ENCODE measurements around the gene PIEZO2.

The PIEZO2 gene

DNA sequence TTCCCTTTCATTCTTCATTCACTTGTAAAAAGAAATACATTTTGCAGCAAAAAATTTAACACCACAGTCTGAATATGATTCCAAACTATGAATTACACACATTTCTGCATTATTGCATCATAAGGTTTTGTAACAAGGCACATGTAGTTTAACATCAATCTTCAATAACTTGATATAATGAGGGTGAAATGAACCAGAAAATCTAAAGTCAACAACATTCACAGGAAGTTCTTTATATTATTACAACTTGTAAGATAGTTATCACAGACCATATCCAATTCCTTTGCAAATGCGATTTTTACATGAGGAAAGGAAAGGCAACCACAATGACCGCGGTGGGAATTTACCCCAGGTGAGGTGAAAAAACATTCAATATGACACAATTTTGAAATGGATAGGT lies 410.2 kb downstream of the PIEZO2 start:
- DNase-seq (ENCODE audit: low read depth) = peak; percentile 11

DNA sequence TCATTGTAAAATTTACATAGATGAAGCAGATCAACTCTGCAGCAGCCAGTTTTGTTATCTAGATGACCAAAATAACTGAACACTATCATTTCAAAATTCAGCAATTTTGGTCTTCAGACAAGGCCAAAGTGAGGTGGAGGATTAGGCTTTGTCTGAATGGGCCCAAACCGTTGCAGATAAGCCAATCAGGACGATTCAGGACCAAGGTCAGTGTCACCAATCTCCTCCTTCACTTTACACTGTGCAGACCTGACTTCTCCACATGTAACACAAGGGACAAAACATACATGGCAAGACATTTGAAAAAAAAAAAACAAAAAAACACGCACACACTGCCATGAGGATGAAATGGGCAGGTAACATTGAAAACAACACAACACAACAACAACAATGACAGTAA lies 412.4 kb downstream of the PIEZO2 start:
- no peak overlapping the region for H3K4me3 ChIP-seq (ENCODE audit: low read length)
- TF ChIP-seq, protein P1, sequence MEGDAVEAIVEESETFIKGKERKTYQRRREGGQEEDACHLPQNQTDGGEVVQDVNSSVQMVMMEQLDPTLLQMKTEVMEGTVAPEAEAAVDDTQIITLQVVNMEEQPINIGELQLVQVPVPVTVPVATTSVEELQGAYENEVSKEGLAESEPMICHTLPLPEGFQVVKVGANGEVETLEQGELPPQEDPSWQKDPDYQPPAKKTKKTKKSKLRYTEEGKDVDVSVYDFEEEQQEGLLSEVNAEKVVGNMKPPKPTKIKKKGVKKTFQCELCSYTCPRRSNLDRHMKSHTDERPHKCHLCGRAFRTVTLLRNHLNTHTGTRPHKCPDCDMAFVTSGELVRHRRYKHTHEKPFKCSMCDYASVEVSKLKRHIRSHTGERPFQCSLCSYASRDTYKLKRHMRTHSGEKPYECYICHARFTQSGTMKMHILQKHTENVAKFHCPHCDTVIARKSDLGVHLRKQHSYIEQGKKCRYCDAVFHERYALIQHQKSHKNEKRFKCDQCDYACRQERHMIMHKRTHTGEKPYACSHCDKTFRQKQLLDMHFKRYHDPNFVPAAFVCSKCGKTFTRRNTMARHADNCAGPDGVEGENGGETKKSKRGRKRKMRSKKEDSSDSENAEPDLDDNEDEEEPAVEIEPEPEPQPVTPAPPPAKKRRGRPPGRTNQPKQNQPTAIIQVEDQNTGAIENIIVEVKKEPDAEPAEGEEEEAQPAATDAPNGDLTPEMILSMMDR (conservative IDR thresholded peaks at IDR 0.05; ENCODE audit: low read length) = no peak
- DNase-seq (ENCODE audit: low read depth) = no peak

More for the DNA sequence above, 410.2 kb downstream of the PIEZO2 start:
- no peak overlapping the region for H3K4me3 ChIP-seq (ENCODE audit: low read length)
- TF ChIP-seq, protein P1 (conservative IDR thresholded peaks at IDR 0.05; ENCODE audit: low read length) = no peak

DNA sequence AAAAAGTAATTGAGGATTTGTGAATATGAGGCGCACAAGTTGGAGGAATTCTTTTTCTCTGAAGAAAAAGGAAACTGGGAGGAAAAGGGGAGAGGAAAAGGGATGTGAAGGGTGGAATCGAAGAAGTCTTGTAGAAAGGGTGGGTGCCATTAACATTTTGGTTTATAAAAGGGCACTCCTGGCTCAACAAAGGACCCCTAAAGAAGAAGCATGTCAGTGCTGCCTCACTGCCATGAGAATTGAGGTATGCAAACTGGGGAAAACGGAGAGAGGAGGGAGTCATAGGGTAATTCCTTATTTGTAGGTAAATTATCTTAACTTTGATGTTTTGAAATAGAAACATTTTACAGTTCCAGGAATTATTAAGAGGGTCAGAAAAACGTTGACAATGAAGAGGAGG lies 416.4 kb downstream of the PIEZO2 start:
- no peak overlapping the region for H3K4me3 ChIP-seq (ENCODE audit: low read length)
- TF ChIP-seq, protein P1 (conservative IDR thresholded peaks at IDR 0.05; ENCODE audit: low read length) = no peak
- no peak for DNase-seq (ENCODE audit: low read depth)

DNA sequence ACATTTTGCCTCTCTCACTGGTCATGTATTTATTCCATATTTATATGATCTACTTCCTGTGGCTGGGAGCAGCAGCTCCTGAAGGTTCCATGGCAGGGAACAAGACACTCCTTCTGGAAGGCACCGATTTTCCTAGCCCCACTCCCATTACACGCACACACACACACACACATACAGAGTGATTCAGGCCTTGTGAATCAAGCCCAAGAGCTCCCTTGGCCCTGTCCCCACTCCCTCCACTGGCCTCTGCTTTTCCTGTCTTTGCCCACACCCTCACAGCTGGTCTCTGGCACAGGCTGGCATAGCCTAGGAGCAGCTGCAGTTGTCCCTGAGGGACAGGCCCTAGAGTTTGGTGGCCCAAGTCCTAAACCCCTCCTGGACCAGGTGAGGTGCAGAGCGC lies 421.9 kb downstream of the PIEZO2 start:
- TF ChIP-seq, protein P1 (conservative IDR thresholded peaks at IDR 0.05; ENCODE audit: low read length) = no peak
- H3K4me3 ChIP-seq (ENCODE audit: low read length) = no peak overlapping the region
- peak; percentile 13 for DNase-seq (ENCODE audit: low read depth)

DNA sequence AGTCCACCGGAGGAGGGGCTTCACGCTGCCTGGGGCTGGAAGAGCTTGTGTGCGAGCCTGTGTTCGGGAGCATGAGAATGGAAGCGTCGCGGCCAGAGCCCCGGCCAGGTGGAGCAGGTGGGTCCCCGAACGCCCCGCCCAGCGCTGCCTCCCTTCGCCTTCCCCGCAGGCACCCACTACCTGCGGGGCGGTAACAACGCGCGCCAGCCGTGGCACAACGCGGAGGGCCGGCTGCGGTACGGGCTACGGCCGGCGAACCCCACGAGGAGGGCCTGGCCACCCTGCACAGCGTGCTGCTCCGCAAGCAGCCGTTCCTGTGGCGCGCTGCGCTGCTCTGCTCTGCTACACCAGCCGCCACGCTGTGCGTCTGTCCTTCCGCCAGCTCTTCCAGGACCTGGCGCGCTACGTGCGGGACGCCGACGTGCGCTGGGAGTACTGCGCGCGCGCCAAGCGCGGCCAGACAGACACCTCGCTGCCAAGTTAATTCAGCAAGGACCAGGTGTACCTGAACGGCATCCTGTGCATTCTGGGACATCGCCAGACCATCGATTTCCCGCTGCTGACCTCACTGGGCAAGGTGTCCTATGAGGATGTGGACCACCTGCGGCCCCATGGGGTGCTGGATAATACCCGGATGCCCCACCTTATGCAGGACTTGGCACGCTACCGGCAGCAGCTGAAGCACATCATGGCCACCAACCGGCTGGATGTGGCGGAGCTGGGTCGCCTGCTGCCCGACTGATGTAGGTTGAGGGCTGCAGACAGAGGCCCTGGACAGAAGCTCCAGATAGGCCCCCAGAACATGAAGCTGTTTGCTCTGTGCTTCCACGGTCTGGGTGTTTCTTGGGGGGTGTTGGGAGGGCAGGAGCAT lies 422.9 kb downstream of the PIEZO2 start:
- TF ChIP-seq, protein P1 (conservative IDR thresholded peaks at IDR 0.05; ENCODE audit: low read length) = no peak
- DNase-seq (ENCODE audit: low read depth) = no peak

DNA sequence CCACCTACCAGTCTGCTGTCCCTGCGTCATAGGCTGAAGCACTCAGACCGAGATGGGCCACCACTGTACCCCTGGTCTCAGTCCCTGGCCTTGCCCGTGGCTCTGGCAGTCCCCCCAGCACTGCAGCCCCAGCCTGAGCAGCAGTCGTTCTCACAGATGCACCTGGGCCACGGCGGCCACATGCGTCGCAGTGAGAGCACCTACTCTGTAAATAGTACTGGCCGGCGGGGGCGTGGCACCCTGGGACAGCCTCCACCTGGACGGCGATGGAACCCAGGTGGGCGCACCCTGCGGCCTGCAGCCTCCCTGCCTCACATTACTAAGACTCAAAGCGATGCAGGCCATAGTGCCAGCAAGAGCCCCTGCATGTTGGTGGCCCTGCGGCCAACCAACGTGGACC lies 424.7 kb downstream of the PIEZO2 start:
- no peak overlapping the region for H3K4me3 ChIP-seq (ENCODE audit: low read length)
- TF ChIP-seq, protein P1 (conservative IDR thresholded peaks at IDR 0.05; ENCODE audit: low read length) = no peak
- no peak for DNase-seq (ENCODE audit: low read depth)

More for the DNA sequence above, 422.9 kb downstream of the PIEZO2 start:
- no peak overlapping the region for H3K4me3 ChIP-seq (ENCODE audit: low read length)

DNA sequence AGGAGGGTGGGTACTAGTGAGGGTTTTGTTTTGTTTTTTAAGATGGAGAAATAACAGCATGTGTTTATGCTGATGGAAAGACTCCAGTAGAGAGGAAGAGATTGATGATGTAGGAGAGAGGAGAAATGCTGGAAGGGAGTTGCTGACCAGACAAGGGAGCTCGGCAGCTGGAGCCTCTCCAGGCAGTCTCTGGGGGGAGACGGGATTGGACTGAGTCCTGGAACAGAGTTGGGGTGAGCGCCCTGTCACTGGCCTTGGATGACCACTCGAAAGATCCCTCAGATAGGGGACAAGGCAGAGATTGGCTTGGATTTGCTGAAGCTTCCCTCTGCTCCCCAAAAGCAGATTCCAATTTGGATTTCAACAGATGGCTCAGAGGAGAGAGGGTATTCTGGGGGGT lies 425.9 kb downstream of the PIEZO2 start:
- TF ChIP-seq, protein P1 (conservative IDR thresholded peaks at IDR 0.05; ENCODE audit: low read length) = no peak
- no peak for DNase-seq (ENCODE audit: low read depth)
- no peak overlapping the region for H3K4me3 ChIP-seq (ENCODE audit: low read length)

Measured in AG10803 (cell line).